Fibroblast of skin of back (primary cell): ENCODE data around the gene ZEB2.

Experiments
- DNase-seq: peaks from one replicate; pipeline ENCODE4 v3.0.0-alpha.2; 2013

ZEB2 gene

GRCh38 chr2:144419218-144419617 is 100.7 kb downstream of the ZEB2 start:
- DNase-seq = no peak

GRCh38 chr2:144415386-144415785 is 104.5 kb downstream of the ZEB2 start:
- DNase-seq = no peak

GRCh38 chr2:144414324-144414845 is 105.5 kb downstream of the ZEB2 start:
- peak; percentile 50 for DNase-seq

GRCh38 chr2:144412709-144413108 is 107.2 kb downstream of the ZEB2 start:
- DNase-seq = no peak

- DNase-seq = no peak
Measured at GRCh38 chr2:144411473-144411872, 108.4 kb downstream of the ZEB2 start.

- DNase-seq = no peak
Measured at GRCh38 chr2:144409241-144409640, 110.7 kb downstream of the ZEB2 start.

GRCh38 chr2:144407262-144407661 is 112.7 kb downstream of the ZEB2 start:
- DNase-seq = no peak

GRCh38 chr2:144405982-144406788 is 113.7 kb downstream of the ZEB2 start:
- peak; percentile 17 for DNase-seq

- no peak for DNase-seq
Measured at GRCh38 chr2:144405321-144405720, 114.6 kb downstream of the ZEB2 start.

- no peak for DNase-seq
Measured at GRCh38 chr2:144404586-144405314, 115.2 kb downstream of the ZEB2 start.

GRCh38 chr2:144403933-144404332 is 116.0 kb downstream of the ZEB2 start:
- DNase-seq = peak; percentile 15

GRCh38 chr2:144402251-144402650 is 117.7 kb downstream of the ZEB2 start:
- DNase-seq = peak; percentile 14

GRCh38 chr2:144401036-144401435 is 118.9 kb downstream of the ZEB2 start:
- no peak for DNase-seq

GRCh38 chr2:144396318-144396717 is 123.6 kb downstream of the ZEB2 start:
- no peak for DNase-seq

GRCh38 chr2:144390424-144391020 is 129.4 kb downstream of the ZEB2 start:
- peak; percentile 62 for DNase-seq

GRCh38 chr2:144389930-144390311 is 130.0 kb downstream of the ZEB2 start:
- DNase-seq = no peak

- DNase-seq = no peak
Measured at GRCh38 chr2:144389151-144389929, 130.6 kb downstream of the ZEB2 start.

GRCh38 chr2:144385381-144385780 is 134.5 kb downstream of the ZEB2 start:
- no peak for DNase-seq

GRCh38 chr2:144383571-144384100 is 136.3 kb downstream of the ZEB2 start:
- DNase-seq = no peak

GRCh38 chr2:144382849-144383248 is 137.1 kb downstream of the ZEB2 start:
- no peak for DNase-seq

GRCh38 chr2:144381716-144382115 is 138.2 kb downstream of the ZEB2 start:
- DNase-seq = no peak

GRCh38 chr2:144379851-144380311 is 140.0 kb downstream of the ZEB2 start:
- no peak for DNase-seq
